RWPE2 (cell line): Measurements from ENCODE around the gene MRC2.
A peak's percentile ranks its signal among the peaks of the same experiment; 100 is the strongest.

ENCODE experiments used
- ATAC-seq: fragments of 200-7000 bp; cut with Tn5 transposase; 3 replicates; pipeline ENCODE4 v1.9.1; 2021; ENCODE audit warnings: low read depth
- DNase-seq: peaks from one replicate; pipeline ENCODE4 v3.0.0-alpha.2; 2020; ENCODE audit warnings: low spot score
- H3K27ac ChIP-seq: fragments of 450-650 bp; 2 replicates; pipeline ENCODE4 v1.5.1; 2017; ENCODE audit warnings: mild to moderate bottlenecking; ENCODE audit not compliant: poor library complexity, severe bottlenecking
- H3K27me3 ChIP-seq: fragments of 250-450 bp; sonication (Bioruptor Pico); 2 replicates; pipeline ENCODE4 v1.5.1; 2021; ENCODE audit warnings: mild to moderate bottlenecking, moderate library complexity; ENCODE audit not compliant: insufficient read depth, poor library complexity, severe bottlenecking
- H3K36me3 ChIP-seq: fragments of 250-450 bp; sonication (Bioruptor Pico); 2 replicates; pipeline ENCODE4 v1.5.1; 2020; ENCODE audit warnings: low read depth, mild to moderate bottlenecking, moderate library complexity
- H3K4me1 ChIP-seq: fragments of 250-450 bp; sonication (Bioruptor Pico); 2 replicates; pipeline ENCODE4 v1.5.1; 2021; ENCODE audit warnings: mild to moderate bottlenecking, moderate library complexity; ENCODE audit not compliant: insufficient read depth, poor library complexity, severe bottlenecking
- H3K4me3 ChIP-seq: fragments of 250-450 bp; sonication (Bioruptor Pico); 2 replicates; pipeline ENCODE4 v1.5.1; 2021; ENCODE audit warnings: mild to moderate bottlenecking, moderate library complexity; ENCODE audit not compliant: severe bottlenecking
- H3K9me3 ChIP-seq: fragments of 250-450 bp; sonication (Bioruptor Pico); 2 replicates; pipeline ENCODE4 v1.5.1; 2021; ENCODE audit warnings: mild to moderate bottlenecking, moderate library complexity; ENCODE audit not compliant: severe bottlenecking
- CTCF ChIP-seq: fragments of 450-650 bp; IDR thresholded peaks from one replicate; pipeline ENCODE4 v1.5.1; 2017; ENCODE audit warnings: mild to moderate bottlenecking, moderate library complexity; ENCODE audit not compliant: poor library complexity, severe bottlenecking

Gene MRC2

GRCh38 chr17:62724398-62725146, 97.1 kb downstream of the MRC2 start:
- Histone ChIP-seq H3K9me3 (no peaks in the 10 kb centered on the region), H3K4me3 (no peak overlapping the region), H3K27ac (peak overlapping the region; percentile 38), H3K36me3 (no peaks in the 10 kb centered on the region), H3K4me1 (peaks cover 20% of the 10 kb centered on the region), H3K27me3 (no peaks in the 10 kb centered on the region)
- TF ChIP-seq CTCF, result no peak
- DNase-seq, result no peak
- peak; percentile 80 for ATAC-seq

GRCh38 chr17:62725791-62726249, 98.3 kb downstream of the MRC2 start:
- no peak for TF ChIP-seq CTCF
- peak; percentile 60; the same call in 2 of the 3 replicates for ATAC-seq
- no peaks in the 10 kb centered on the region for H3K9me3 ChIP-seq
- no peaks in the 10 kb centered on the region for H3K36me3 ChIP-seq
- no peak for DNase-seq
- peak overlapping the region; percentile 38 for H3K27ac ChIP-seq
- no peak overlapping the region for H3K4me3 ChIP-seq
- H3K4me1 ChIP-seq, result peaks cover 20% of the 10 kb centered on the region
- H3K27me3 ChIP-seq, result no peaks in the 10 kb centered on the region

GRCh38 chr17:62727916-62728672, 100.6 kb downstream of the MRC2 start:
- ATAC-seq (no peak), DNase-seq (no peak)

GRCh38 chr17:62732125-62732524, 104.7 kb downstream of the MRC2 start:
- no peak for TF ChIP-seq CTCF
- Histone ChIP-seq H3K36me3 (no peaks in the 10 kb centered on the region), H3K27ac (peak overlapping the region; percentile 13), H3K27me3 (no peaks in the 10 kb centered on the region), H3K9me3 (no peaks in the 10 kb centered on the region), H3K4me1 (peaks cover 21% of the 10 kb centered on the region), H3K4me3 (no peak overlapping the region)
- no peak for DNase-seq
- ATAC-seq, result peak; percentile 97

More at GRCh38 chr17:62727916-62728672, 100.6 kb downstream of the MRC2 start:
- H3K4me3 ChIP-seq, result no peak overlapping the region
- no peaks in the 10 kb centered on the region for H3K9me3 ChIP-seq
- no peaks in the 10 kb centered on the region for H3K36me3 ChIP-seq
- no peak overlapping the region for H3K27ac ChIP-seq
- no peaks in the 10 kb centered on the region for H3K27me3 ChIP-seq
- peaks cover 32% of the 10 kb centered on the region for H3K4me1 ChIP-seq
- no peak for TF ChIP-seq CTCF
